Large intestine (tissue), 3 donors: ENCODE measurements around the gene HRAS. TPM values are rescaled to one million over a fixed set of nuclear protein-coding genes. Genes with fewer than 3 reads are reported as not detected.

ENCODE experiments used
- DNase-seq, 2 donors: peaks; one replicate each; pipeline versions ENCODE4 v3.0.0 to v3.0.0-alpha.2; 2013
- H3K27ac ChIP-seq: one replicate; pipeline ENCODE4 v1.5.1; 2013; ENCODE audit warnings: low read length
- H3K27me3 ChIP-seq: 2 replicates; pipeline ENCODE4 v1.6.1; 2013; ENCODE audit warnings: low read length; ENCODE audit not compliant: control insufficient read depth, insufficient read depth
- H3K36me3 ChIP-seq: 2 replicates; pipeline ENCODE4 v1.6.1; 2013; ENCODE audit warnings: low read length; ENCODE audit not compliant: control insufficient read depth, insufficient read depth
- H3K4me1 ChIP-seq: one replicate; pipeline ENCODE4 v1.6.1; 2013; ENCODE audit warnings: low read length; ENCODE audit not compliant: control insufficient read depth, insufficient read depth
- H3K4me3 ChIP-seq: one replicate; pipeline ENCODE4 v1.5.1; 2013; ENCODE audit warnings: low read length
- H3K9me3 ChIP-seq: one replicate; pipeline ENCODE4 v1.6.1; 2013; ENCODE audit warnings: mild to moderate bottlenecking, low read depth, low read length, moderate library complexity; ENCODE audit not compliant: control insufficient read depth
- WGBS: methylation state at CpG from one replicate; pipeline ENCODE4 v1.1.5; 2013; ENCODE audit warnings: low lambda C conversion rate; ENCODE audit not compliant: insufficient coverage; 5-methylcytosine and 5-hydroxymethylcytosine counted together
- polyA plus RNA-seq: library from polyadenylated mRNA; unstranded; fragments of 120-200 nt; gene quantifications from one replicate; pipeline ENCODE4 v1.2.1, GENCODE V29; 2013

The HRAS gene
- polyA plus RNA-seq, 1 donor: 28.3 TPM

DNA sequence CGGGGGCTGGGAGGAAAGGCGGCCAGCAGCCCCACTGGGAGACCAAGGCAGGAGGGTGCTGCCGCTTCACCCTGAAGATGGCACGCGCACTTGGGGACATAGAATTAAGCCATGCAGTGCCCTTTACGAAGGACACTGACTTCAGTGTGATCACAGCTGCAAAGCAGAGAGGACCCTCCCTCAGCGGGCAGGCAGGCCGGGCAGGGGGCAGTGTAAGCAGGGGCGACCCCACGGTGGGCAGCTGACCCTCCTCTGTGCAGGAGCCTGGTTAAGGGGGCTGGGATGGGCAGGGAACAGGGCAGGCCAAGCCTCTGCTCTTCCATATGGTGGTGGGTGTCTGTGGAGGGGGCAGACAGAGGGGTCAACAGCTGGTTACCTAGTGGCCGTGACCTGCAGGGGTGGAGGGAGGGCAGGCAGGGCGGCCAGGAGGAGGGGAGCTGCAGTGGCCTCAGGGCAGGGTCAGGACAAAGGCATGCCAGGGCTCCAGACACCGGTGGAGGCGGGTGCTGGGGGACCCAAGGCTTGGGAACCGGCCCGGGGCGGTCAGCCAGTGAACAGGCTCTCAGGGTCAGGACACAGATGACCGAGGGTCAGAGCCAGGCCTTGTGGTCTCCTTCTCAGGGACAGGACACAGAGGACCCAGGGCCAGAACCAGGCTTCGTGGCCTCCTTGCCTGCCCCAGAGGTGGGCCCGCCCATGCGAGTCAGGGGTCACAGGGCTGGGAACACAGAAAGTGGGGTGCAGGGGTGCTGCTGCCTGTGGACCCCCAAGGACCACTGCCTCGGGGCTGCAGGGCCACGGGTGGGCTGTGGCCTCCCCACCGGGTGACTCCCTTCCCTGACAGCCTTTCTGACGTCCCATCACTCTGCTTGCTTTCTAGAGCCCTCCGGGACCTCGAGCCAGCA lies 18.0 kb upstream of the HRAS start:
- Histone ChIP-seq H3K36me3 (no peaks in the 10 kb centered on the region), H3K27me3 (peaks cover 46% of the 10 kb centered on the region), H3K27ac (no peak overlapping the region), H3K9me3 (peaks cover 5% of the 10 kb centered on the region), H3K4me1 (peaks cover 9% of the 10 kb centered on the region), H3K4me3 (no peak overlapping the region)
- DNase-seq: no peak
- WGBS: no CpG with 5 or more reads among the region's 27 CpGs

DNA sequence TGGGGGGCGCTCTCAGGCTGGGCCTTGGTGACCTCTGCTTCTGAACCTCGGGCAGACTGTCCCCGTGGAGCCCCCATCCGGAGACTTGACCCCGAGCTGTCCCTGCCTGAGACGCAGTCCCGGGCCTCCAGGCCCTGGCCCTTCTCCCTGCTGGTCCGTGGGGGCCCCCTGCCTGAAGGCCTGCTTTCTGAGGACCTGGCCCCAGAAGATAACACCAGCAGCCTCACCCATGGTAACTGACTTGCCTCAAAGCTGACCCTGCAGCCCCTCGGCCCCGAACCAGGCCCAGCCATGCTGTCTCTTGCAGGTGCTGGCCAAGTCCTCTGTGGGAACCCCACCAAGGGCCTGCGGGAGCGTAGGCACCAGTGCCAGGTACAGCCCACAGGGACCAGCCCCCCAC lies 16.2 kb upstream of the HRAS start:
- H3K27me3 ChIP-seq: peaks cover 30% of the 10 kb centered on the region
- H3K4me1 ChIP-seq: peaks cover 9% of the 10 kb centered on the region
- no CpG with 5 or more reads among the region's 12 CpGs for WGBS
- no peaks in the 10 kb centered on the region for H3K36me3 ChIP-seq
- H3K27ac ChIP-seq: no peak overlapping the region
- H3K9me3 ChIP-seq: peaks cover 5% of the 10 kb centered on the region
- no peak for DNase-seq
- no peak overlapping the region for H3K4me3 ChIP-seq

DNA sequence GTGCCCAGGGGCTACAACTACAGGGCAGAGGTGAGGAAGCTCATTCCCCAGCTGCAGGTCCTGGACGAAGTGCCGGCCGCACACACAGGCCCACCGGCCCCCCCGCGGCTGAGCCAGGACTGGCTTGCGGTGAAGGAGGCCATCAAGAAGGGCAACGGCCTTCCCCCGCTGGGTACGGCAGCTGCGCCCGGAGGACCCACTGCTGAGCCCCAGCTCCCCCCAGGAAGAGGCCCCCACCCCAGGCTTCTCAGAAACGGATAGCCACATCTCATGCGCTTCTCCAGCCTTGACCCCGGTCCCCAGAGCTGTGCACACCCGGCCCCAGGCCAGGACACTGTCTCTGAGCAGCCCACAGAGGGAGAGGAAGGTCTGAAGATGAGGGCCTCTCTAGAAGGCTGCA lies 15.8 kb upstream of the HRAS start:
- H3K36me3 ChIP-seq: no peaks in the 10 kb centered on the region
- H3K9me3 ChIP-seq: peaks cover under 1% of the 10 kb centered on the region
- H3K4me1 ChIP-seq: peaks cover 9% of the 10 kb centered on the region
- H3K27me3 ChIP-seq: peaks cover 25% of the 10 kb centered on the region
- H3K4me3 ChIP-seq: no peak overlapping the region
- H3K27ac ChIP-seq: no peak overlapping the region
- no peak for DNase-seq
- WGBS: no CpG with 5 or more reads among the region's 16 CpGs

DNA sequence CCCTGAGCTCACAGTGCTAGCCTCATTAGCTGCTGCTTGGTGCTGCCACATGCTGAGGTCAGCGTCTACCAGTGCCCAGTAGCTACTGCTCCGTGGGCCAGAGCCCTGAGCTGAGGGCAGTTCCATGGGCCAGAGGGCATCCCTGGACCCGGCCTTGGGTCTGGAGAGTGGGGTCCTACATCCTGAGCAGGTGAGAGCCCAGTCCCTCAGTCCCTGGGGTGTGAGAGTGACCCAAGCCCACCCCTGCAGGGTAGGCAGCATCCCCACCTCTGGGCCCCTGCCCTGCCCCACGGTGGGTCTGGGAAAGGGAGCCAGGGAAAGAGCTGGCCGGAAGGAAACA lies 15.3 kb upstream of the HRAS start:
- no peaks in the 10 kb centered on the region for H3K36me3 ChIP-seq
- WGBS: no CpG with 5 or more reads among the region's 5 CpGs
- peaks cover 22% of the 10 kb centered on the region for H3K27me3 ChIP-seq
- no peaks in the 10 kb centered on the region for H3K9me3 ChIP-seq
- no peak overlapping the region for H3K27ac ChIP-seq
- H3K4me1 ChIP-seq: peaks cover 9% of the 10 kb centered on the region
- H3K4me3 ChIP-seq: no peak overlapping the region
- no peak for DNase-seq

DNA sequence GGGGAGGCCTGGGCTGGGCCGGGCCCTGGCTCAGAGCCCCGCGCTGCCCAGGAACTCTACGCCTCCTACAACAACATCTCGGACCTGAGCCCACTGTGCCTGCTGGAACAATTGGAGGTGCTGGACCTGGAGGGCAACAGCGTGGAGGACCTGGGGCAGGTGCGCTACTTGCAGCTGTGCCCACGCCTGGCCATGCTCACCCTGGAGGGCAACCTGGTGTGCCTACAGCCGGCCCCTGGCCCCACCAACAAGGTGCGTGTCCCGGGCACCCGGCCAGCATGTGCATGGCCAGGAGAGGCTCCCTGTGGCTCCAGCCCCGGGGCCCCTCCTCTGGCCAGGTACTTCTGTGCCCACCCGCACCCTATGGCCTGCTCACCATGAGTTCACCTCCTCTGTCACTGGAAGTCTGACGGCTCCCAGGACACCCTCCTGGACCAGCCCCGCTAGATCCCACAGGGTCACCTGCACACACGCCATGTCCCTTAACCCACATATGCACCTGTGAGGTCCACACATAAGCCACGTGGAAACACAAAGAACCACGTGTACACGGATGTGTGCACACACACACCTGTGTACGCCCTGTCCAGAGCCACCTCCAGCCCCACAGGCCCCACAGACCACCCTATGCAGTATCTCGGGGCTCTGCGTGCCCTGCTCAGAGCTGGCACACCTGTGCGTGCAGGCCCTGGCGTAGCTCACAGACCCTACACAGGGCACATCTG lies 14.8 kb upstream of the HRAS start:
- H3K9me3 ChIP-seq: no peaks in the 10 kb centered on the region
- H3K36me3 ChIP-seq: no peaks in the 10 kb centered on the region
- WGBS: no CpG with 5 or more reads among the region's 25 CpGs
- no peak overlapping the region for H3K4me3 ChIP-seq
- H3K27ac ChIP-seq: no peak overlapping the region
- H3K27me3 ChIP-seq: peaks cover 17% of the 10 kb centered on the region
- H3K4me1 ChIP-seq: peaks cover 9% of the 10 kb centered on the region
- no peak for DNase-seq

DNA sequence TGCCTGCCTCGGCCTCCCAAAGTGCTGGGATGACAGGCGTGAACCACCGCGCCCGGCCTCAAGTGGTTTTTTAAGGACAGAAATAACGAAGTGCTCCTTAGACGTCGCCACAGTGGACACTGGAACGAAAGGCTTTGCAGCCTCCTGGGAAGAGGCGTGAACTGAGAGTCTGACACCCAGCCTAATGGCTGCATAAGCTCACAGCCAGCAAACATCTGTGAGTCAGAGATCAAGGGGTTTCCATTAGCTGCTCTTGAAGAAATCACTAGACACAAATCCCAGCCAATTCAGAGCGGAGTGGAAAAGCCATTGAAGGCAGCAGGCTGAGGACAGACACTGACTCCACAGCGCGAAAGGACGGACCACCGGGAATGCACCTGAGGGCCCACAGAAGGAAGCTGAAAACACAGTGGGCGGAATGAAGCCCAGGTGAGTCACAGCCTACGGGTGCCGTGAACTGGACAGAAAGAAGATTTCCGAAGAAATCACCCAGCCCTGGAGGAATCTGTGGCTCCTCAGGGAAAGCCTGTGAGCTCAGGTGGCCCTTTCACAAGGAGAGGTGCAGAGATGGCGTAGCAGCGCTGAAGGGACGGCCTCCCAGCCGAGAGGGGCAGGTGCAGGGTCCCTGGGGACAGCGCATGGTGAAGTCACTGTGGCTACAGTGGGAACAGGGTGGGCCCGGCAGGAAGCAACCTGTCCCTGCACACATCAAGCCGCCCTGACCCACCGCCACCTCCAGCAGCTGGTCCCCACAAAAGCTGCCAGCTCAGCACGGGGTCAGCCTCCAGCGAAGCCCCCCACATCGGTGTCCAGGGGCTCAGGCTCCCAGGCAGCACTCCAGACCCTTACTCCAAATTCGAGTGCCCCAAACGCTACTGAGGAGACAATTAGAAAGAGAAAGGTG lies 13.6 kb upstream of the HRAS start:
- no peak for DNase-seq
- Histone ChIP-seq H3K27me3 (peaks cover 7% of the 10 kb centered on the region), H3K4me3 (no peak overlapping the region), H3K9me3 (no peaks in the 10 kb centered on the region), H3K4me1 (peaks cover 5% of the 10 kb centered on the region), H3K36me3 (no peaks in the 10 kb centered on the region), H3K27ac (no peak overlapping the region)
- no CpG with 5 or more reads among the region's 32 CpGs for WGBS

DNA sequence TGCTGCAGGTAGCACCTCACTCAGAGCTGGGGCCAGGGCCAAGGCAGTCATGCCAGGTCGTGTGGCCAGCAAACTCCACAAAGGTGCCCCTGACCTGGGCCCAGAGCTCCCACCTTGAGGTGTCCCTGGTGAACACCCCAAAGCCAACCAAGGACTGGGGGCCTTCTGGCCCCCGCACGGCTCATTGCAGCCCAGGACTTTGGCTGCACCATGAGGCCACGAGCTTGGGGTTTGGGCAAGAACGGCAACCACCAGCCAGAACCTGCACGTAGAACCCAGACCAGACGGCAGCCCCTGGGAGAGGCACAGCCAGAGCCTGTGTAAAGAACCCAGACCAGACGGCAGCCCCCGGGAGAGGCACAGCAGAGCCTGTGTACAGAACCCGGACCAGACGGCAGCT lies 9.8 kb upstream of the HRAS start:
- no peak overlapping the region for H3K27ac ChIP-seq
- WGBS: no CpG with 5 or more reads among the region's 11 CpGs
- H3K9me3 ChIP-seq: no peaks in the 10 kb centered on the region
- H3K4me1 ChIP-seq: peaks cover 3% of the 10 kb centered on the region
- no peaks in the 10 kb centered on the region for H3K27me3 ChIP-seq
- no peak for DNase-seq
- H3K4me3 ChIP-seq: no peak overlapping the region
- H3K36me3 ChIP-seq: no peaks in the 10 kb centered on the region

DNA sequence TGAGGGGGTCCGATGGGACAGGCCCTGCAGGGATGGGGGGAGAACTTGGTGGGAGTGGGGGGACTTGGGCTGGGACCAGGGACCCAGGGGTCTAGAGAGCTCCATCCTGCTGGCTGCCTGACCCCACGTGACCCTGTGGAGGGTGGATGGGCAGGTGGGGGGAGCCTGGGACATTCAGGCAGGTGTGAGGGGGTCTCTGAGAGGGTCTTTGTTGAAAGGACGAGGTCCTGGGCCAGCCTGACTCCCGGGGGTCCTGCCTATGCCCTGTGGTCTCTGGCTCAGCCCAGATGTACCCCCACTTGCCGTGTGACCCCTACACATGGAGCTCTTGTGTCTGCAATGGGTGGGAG lies 9.4 kb upstream of the HRAS start:
- Histone ChIP-seq H3K9me3 (no peaks in the 10 kb centered on the region), H3K27ac (no peak overlapping the region), H3K4me1 (peaks cover 3% of the 10 kb centered on the region), H3K27me3 (no peaks in the 10 kb centered on the region), H3K4me3 (no peak overlapping the region), H3K36me3 (no peaks in the 10 kb centered on the region)
- WGBS: no CpG with 5 or more reads among the region's 5 CpGs
- DNase-seq: no peak

DNA sequence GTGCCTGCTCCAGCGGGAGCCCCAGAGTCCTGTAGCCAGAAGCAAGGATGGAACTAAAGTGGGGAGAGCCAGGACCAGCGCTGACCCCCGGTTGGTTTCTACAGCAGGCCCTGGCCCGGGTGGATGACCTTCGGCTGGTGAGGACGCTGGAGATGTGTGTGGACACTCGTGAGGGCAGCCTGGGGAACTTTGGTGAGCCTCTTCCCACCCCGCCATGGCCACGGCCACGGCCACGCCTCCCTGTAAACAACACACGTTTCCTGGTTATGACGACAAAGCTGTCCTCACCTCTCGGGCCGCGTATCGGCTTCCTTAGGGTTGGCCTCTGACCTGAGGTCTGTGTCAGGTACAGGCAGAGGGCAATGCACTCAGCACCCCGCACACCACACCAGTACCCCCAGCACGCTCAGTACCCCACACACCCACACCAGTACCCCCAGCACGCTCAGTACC lies 6.1 kb upstream of the HRAS start:
- peaks cover 17% of the 10 kb centered on the region for H3K4me1 ChIP-seq
- peaks cover 19% of the 10 kb centered on the region for H3K27me3 ChIP-seq
- DNase-seq: no peak
- H3K4me3 ChIP-seq: no peak overlapping the region
- H3K27ac ChIP-seq: no peak overlapping the region
- no CpG with 5 or more reads among the region's 20 CpGs for whole genome bisulfite sequencing
- H3K36me3 ChIP-seq: no peaks in the 10 kb centered on the region
- H3K9me3 ChIP-seq: peaks cover 9% of the 10 kb centered on the region
